Stimulated activated naive CD4-positive, alpha-beta T cell treated with Interleukin-2 at 50 U/mL for 16 hours (primary cell): ENCODE results near the gene ZNF709.
"Not testable (repeated sequence)": the region's sequence is repeated elsewhere in the genome, so short reads cannot be mapped to it uniquely, and the experiment has no call there.

Experiments used
- DNase-seq: peaks from one replicate; lab custom pipeline; 2025; lab: John Stamatoyannopoulos, UW

Gene ZNF709

GRCh38 chr19:12453495-12453894 lies 31.1 kb downstream of the ZNF709 start:
- DNase-seq: no peak

GRCh38 chr19:12450844-12451243 lies 33.8 kb downstream of the ZNF709 start:
- DNase-seq: no peak

GRCh38 chr19:12448808-12449207 lies 35.8 kb downstream of the ZNF709 start:
- DNase-seq: no peak

- peak; percentile 97 for DNase-seq
Observed at GRCh38 chr19:12440541-12441316, 43.9 kb downstream of the ZNF709 start, which contains the start of gene ZNF443. Gene ZNF443, minus strand, starts transcription at chr19:12441021. Its CDS starts 107 bp downstream, at chr19:12440914.

- DNase-seq: peak; percentile 62
Observed at GRCh38 chr19:12439686-12440540, 44.7 kb downstream of the ZNF709 start.

GRCh38 chr19:12430726-12431299 lies 53.8 kb downstream of the ZNF709 start:
- DNase-seq: not testable (repeated sequence)

GRCh38 chr19:12425888-12426274 lies 58.7 kb downstream of the ZNF709 start:
- DNase-seq: no peak

GRCh38 chr19:12425236-12425887 lies 59.3 kb downstream of the ZNF709 start:
- no peak for DNase-seq

GRCh38 chr19:12417273-12417672 lies 67.3 kb downstream of the ZNF709 start:
- not testable (repeated sequence) for DNase-seq

GRCh38 chr19:12411893-12412292 lies 72.7 kb downstream of the ZNF709 start:
- DNase-seq: no peak
